Measurements from ENCODE around the gene ZNF772.

Gene ZNF772

GRCh38 chr19:57443121-57443696, 34.2 kb downstream of the ZNF772 start:
- H3K36me3 ChIP-seq (replicated peaks; ENCODE audit: low read depth, low read length): peaks cover 60% of the 10 kb centered on the region
- TF ChIP-seq EZH2phosphoT487 (IDR thresholded peaks at IDR 0.05; ENCODE audit: low read depth): no peak
- no peak for TF ChIP-seq CTCF (IDR thresholded peaks at IDR 0.05; ENCODE audit: low read depth, low read length)

GRCh38 chr19:57441979-57442752, 35.2 kb downstream of the ZNF772 start:
- Histone ChIP-seq H3K4me1 (ENCODE audit: low read length) (peaks cover 4% of the 10 kb centered on the region), H2AFZ (ENCODE audit: low read depth, low read length) (no peak overlapping the region), H3K4me3 (ENCODE audit: low read length) (no peak overlapping the region), H3K27ac (ENCODE audit: low read length) (no peak overlapping the region), H4K20me1 (ENCODE audit: insufficient read depth, low read length) (peaks cover 3% of the 10 kb centered on the region; the same call in 1 of the 2 replicates), H3K27me3 (ENCODE audit: low read depth, low read length) (no peaks in the 10 kb centered on the region), H3K36me3 (replicated peaks; ENCODE audit: low read depth, low read length) (peaks cover 61% of the 10 kb centered on the region), H3K9ac (ENCODE audit: low read length) (no peak overlapping the region), H3K9me3 (ENCODE audit: insufficient read depth, low read length) (no peaks in the 10 kb centered on the region), H3K4me2 (ENCODE audit: low read length) (no peak overlapping the region), H3K79me2 (ENCODE audit: low read length) (peaks cover 63% of the 10 kb centered on the region)
- TF ChIP-seq EZH2phosphoT487 (IDR thresholded peaks at IDR 0.05; ENCODE audit: low read depth) (no peak), CTCF (IDR thresholded peaks at IDR 0.05; ENCODE audit: low read depth, low read length) (no peak)

More at GRCh38 chr19:57443121-57443696, 34.2 kb downstream of the ZNF772 start:
- Histone ChIP-seq H2AFZ (ENCODE audit: low read depth, low read length) (no peak overlapping the region), H3K4me2 (ENCODE audit: low read length) (no peak overlapping the region), H3K27me3 (ENCODE audit: low read depth, low read length) (no peaks in the 10 kb centered on the region), H3K9me3 (ENCODE audit: insufficient read depth, low read length) (no peaks in the 10 kb centered on the region), H3K79me2 (ENCODE audit: low read length) (peaks cover 53% of the 10 kb centered on the region), H3K4me1 (ENCODE audit: low read length) (peaks cover 4% of the 10 kb centered on the region), H3K27ac (ENCODE audit: low read length) (no peak overlapping the region), H3K4me3 (ENCODE audit: low read length) (no peak overlapping the region), H4K20me1 (ENCODE audit: insufficient read depth, low read length) (peaks cover 3% of the 10 kb centered on the region; the same call in 1 of the 2 replicates), H3K9ac (ENCODE audit: low read length) (no peak overlapping the region)

DNA sequence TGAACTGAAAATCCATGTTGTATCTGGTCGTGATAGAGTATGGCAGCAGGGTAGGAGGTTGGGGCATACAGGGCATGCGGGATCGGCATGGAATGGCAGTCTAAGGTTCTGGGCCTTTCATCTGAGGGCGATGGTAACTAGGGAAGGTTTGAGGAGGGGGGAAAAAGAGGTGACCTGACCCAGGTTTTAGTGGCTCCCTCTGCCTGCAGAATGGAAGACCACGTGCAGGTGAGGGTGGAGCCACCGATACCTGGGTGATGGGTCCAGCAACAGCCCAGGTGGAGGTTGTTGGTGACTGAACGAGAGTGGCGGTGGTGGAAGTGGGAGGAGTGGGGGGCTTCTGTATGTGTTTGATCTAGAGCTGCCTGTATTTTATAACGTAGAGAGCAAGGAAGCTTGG, 38.4 kb downstream of the ZNF772 start:
- H3K9ac ChIP-seq (ENCODE audit: low read length): no peak overlapping the region
- H3K4me3 ChIP-seq (ENCODE audit: low read length): no peak overlapping the region
- peaks cover 84% of the 10 kb centered on the region for H3K79me2 ChIP-seq (ENCODE audit: low read length)
- H3K27ac ChIP-seq (ENCODE audit: low read length): no peak overlapping the region
- no peak overlapping the region for H3K4me2 ChIP-seq (ENCODE audit: low read length)
- H3K36me3 ChIP-seq (replicated peaks; ENCODE audit: low read depth, low read length): peaks cover 39% of the 10 kb centered on the region
- no peaks in the 10 kb centered on the region for H3K27me3 ChIP-seq (ENCODE audit: low read depth, low read length)
- H3K4me1 ChIP-seq (ENCODE audit: low read length): peaks cover 18% of the 10 kb centered on the region
- no peaks in the 10 kb centered on the region for H3K9me3 ChIP-seq (ENCODE audit: insufficient read depth, low read length)
- TF ChIP-seq CTCF (IDR thresholded peaks at IDR 0.05; ENCODE audit: low read depth, low read length) (no peak), EZH2phosphoT487 (IDR thresholded peaks at IDR 0.05; ENCODE audit: low read depth) (no peak)
- H2AFZ ChIP-seq (ENCODE audit: low read depth, low read length): no peak overlapping the region
- peaks cover 6% of the 10 kb centered on the region; the same call in 1 of the 2 replicates for H4K20me1 ChIP-seq (ENCODE audit: insufficient read depth, low read length)

GRCh38 chr19:57437931-57438330, 39.4 kb downstream of the ZNF772 start:
- peaks cover 6% of the 10 kb centered on the region; the same call in 1 of the 2 replicates for H4K20me1 ChIP-seq (ENCODE audit: insufficient read depth, low read length)
- H3K27ac ChIP-seq (ENCODE audit: low read length): no peak overlapping the region
- no peak overlapping the region for H3K4me3 ChIP-seq (ENCODE audit: low read length)
- TF ChIP-seq EZH2phosphoT487 (IDR thresholded peaks at IDR 0.05; ENCODE audit: low read depth) (no peak), CTCF (IDR thresholded peaks at IDR 0.05; ENCODE audit: low read depth, low read length) (no peak)
- H3K27me3 ChIP-seq (ENCODE audit: low read depth, low read length): no peaks in the 10 kb centered on the region
- peaks cover 29% of the 10 kb centered on the region for H3K36me3 ChIP-seq (replicated peaks; ENCODE audit: low read depth, low read length)
- no peak overlapping the region for H2AFZ ChIP-seq (ENCODE audit: low read depth, low read length)
- H3K4me1 ChIP-seq (ENCODE audit: low read length): peaks cover 18% of the 10 kb centered on the region
- peaks cover 76% of the 10 kb centered on the region for H3K79me2 ChIP-seq (ENCODE audit: low read length)
- no peak overlapping the region for H3K9ac ChIP-seq (ENCODE audit: low read length)
- no peaks in the 10 kb centered on the region for H3K9me3 ChIP-seq (ENCODE audit: insufficient read depth, low read length)
- H3K4me2 ChIP-seq (ENCODE audit: low read length): no peak overlapping the region

Data from OCI-LY3 (cell line).